Measurements from ENCODE around the gene ACER2. TPM values are rescaled to one million over a fixed set of nuclear protein-coding genes. Genes with fewer than 3 reads are reported as not detected.

The ACER2 gene
- total and polyA plus RNA-seq, 2 of the 4 experiments (the other 2 are of a cell fraction), result 0.84 to 1.6 TPM

DNA sequence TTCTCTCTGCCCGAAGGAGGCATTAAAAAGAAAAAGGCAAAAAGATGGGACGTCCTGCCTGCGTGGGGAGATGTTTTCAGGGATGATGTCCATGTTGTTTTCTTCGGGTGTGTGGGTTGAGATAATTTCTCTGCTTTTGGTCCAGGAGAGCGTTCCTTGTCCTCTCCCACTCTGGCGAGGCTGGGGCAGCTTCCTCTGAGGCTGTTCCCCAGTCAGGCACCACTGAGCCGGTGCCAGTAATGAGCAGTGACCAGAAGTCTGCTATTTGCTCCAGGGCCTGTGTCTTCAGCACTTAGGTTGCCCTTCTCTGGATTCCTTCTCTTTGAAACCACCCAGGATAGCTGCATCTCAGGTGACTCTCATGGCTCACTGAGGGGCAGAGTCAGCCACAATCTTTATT lies 71.5 kb downstream of the ACER2 start:
- H2BK15ac ChIP-seq (ENCODE audit: low read depth, low read length), result no peak overlapping the region
- CTCF ChIA-PET, result no interaction called here
- intact Hi-C loops (cut with micrococcal nuclease), result no loop called here
- no peak overlapping the region for H3K14ac ChIP-seq (replicated peaks; ENCODE audit: low read depth, low read length)
- H3K4me2 ChIP-seq (ENCODE audit: low read depth, low read length), result no peak overlapping the region
- no peak overlapping the region for H3K18ac ChIP-seq (ENCODE audit: low read depth, low read length)
- no peaks in the 10 kb centered on the region for H3K36me3 ChIP-seq (ENCODE audit: control insufficient read depth, insufficient read depth, low read length)
- no peak for TF ChIP-seq POLR2A (IDR thresholded peaks at IDR 0.05; ENCODE audit: low read depth, low read length)
- H3K9ac ChIP-seq (ENCODE audit: low read depth, low read length), result no peak overlapping the region
- DNase-seq, result no peak
- in situ Hi-C loops (cut with MboI; ENCODE audit: low sequenced_read_pairs), result loop anchor here (25.0 kb wide), 1 partner anchor 432 kb away; no protein-coding TSS in a partner anchor
- H4K91ac ChIP-seq (ENCODE audit: insufficient read depth, low read depth, low read length), result no peak overlapping the region
- no peak overlapping the region for H3K23ac ChIP-seq (ENCODE audit: low read depth, low read length)
- H3K4ac ChIP-seq (ENCODE audit: low read depth, low read length), result no peak overlapping the region
- H2BK120ac ChIP-seq (ENCODE audit: low read depth, low read length), result no peak overlapping the region
- peaks cover 28% of the 10 kb centered on the region for H3K27me3 ChIP-seq (ENCODE audit: control insufficient read depth, insufficient read depth, low read length)
- no TSS peak for BruUV-seq (replicated peaks)
- no peak overlapping the region for H2AK5ac ChIP-seq (ENCODE audit: low read depth, low read length)
- no peak for ATAC-seq (ENCODE audit: low read depth)
- WGBS, 2 experiments (ENCODE audit: extremely low coverage in 2 of 2, insufficient read length in 1 of 2), result 20% methylated on average over 1 of the region's 7 CpGs; no CpG with 5 or more reads in 1 of the 2 experiments
- H3K27ac ChIP-seq (ENCODE audit: insufficient read depth, low read length), result no peak overlapping the region
- H3K4me1 ChIP-seq (ENCODE audit: control insufficient read depth, insufficient read depth, low read length), result no peaks in the 10 kb centered on the region
- POLR2A ChIA-PET (ENCODE audit: unreplicated experiment), result no interaction called here
- no peak overlapping the region for H2AK9ac ChIP-seq (replicated peaks; ENCODE audit: low read depth, low read length, poor library complexity)
- no peak overlapping the region for H2BK5ac ChIP-seq (ENCODE audit: low read depth, low read length, poor library complexity, severe bottlenecking)
- no peak overlapping the region for H2AFZ ChIP-seq (replicated peaks; ENCODE audit: low read length, poor library complexity)
- H3K4me3 ChIP-seq (ENCODE audit: insufficient read depth, low read depth, low read length), result no peak overlapping the region
- H3K9me1 ChIP-seq (ENCODE audit: insufficient read depth, low read length), result no peaks in the 10 kb centered on the region
- H3K56ac ChIP-seq (ENCODE audit: extremely low read depth, insufficient read depth, low read length), result no peak overlapping the region
- no peaks in the 10 kb centered on the region for H3K9me3 ChIP-seq (ENCODE audit: control insufficient read depth, insufficient read depth, low read length)
- no peaks in the 10 kb centered on the region for H4K20me1 ChIP-seq (ENCODE audit: insufficient read depth, low read length)
- no peaks in the 10 kb centered on the region for H3K79me1 ChIP-seq (ENCODE audit: low read depth in 1 of 2, low read length in 2 of 2)
- dilution Hi-C loops (cut with HindIII; ENCODE audit: low sequenced_read_pairs, unreplicated experiment), result no loop called here
- no peak overlapping the region for H4K5ac ChIP-seq (ENCODE audit: low read depth, low read length)
- no peak overlapping the region for H4K8ac ChIP-seq (ENCODE audit: low read depth in 2 of 2, low read length in 2 of 2)
- no peak overlapping the region for H2BK20ac ChIP-seq (ENCODE audit: low read depth, low read length)
